ENCODE data around the gene TAS2R9.

GRCh38 chr12:10783252-10783651, 26.7 kb downstream of the TAS2R9 start:
- TF ChIP-seq CTCF (IDR thresholded peaks at IDR 0.05) (no peak), POLR2A (IDR thresholded peaks at IDR 0.05) (no peak)

Measured in lower leg skin (tissue), 3 donors.